Gastroesophageal sphincter (tissue), 4 donors: ENCODE measurements around the gene CERT1. TPM values are rescaled to one million over a fixed set of nuclear protein-coding genes. Genes with fewer than 3 reads are reported as not detected.

Experiments used
- ATAC-seq: fragments of 150-250 bp; one replicate; pipeline ENCODE4 v1.9.1; 2016; ENCODE audit warnings: mild to moderate bottlenecking, moderate library complexity
- H3K27ac ChIP-seq, 4 donors: fragments of 200-600 bp; sonication (generic) in 3 of 4; 1 replicate in 3 of 4; 2 replicates in 1 of 4; pipeline ENCODE4 v1.5.1; 2016 to 2019
- H3K27me3 ChIP-seq: fragments of 200-600 bp; sonication (generic); one replicate; pipeline ENCODE4 v1.5.1; 2019
- H3K36me3 ChIP-seq, 2 donors: fragments of 200-600 bp; sonication (generic); one replicate each; pipeline ENCODE4 v1.5.1; 2019; ENCODE audit warnings: control low read depth in 1 of 2
- H3K4me1 ChIP-seq, 3 donors: fragments of 200-600 bp; sonication (generic); 1 replicate in 2 of 3; 2 replicates in 1 of 3; pipeline ENCODE4 v1.5.1; 2016 to 2019; ENCODE audit warnings: control low read depth in 2 of 3
- H3K4me3 ChIP-seq, 2 donors: fragments of 200-600 bp; sonication (generic); one replicate each; pipeline ENCODE4 v1.5.1; 2019; ENCODE audit warnings: mild to moderate bottlenecking in 1 of 2, moderate library complexity in 1 of 2
- H3K9me3 ChIP-seq, 3 donors: fragments of 200-600 bp; sonication (generic); one replicate each; pipeline ENCODE4 v1.5.1; 2017 to 2019; ENCODE audit warnings: control low read depth in 2 of 3
- CTCF ChIP-seq, 4 experiments: fragments of 200-600 bp in 2 of 4; fragments of 450-650 bp in 2 of 4; sonication (generic) in 1 of 4; IDR thresholded peaks; one replicate each; pipeline ENCODE4 v1.5.1; 2017 to 2019; ENCODE audit warnings: antibody characterized with exemption in 4 of 4, mild to moderate bottlenecking in 2 of 4, moderate library complexity in 2 of 4
- EP300 ChIP-seq: sonication (generic); formaldehyde crosslinking; IDR thresholded peaks from one replicate; pipeline ENCODE4 v1.6.1; 2017; ENCODE audit warnings: antibody characterized with exemption, mild to moderate bottlenecking
- POLR2A ChIP-seq, 2 donors: fragments of 450-650 bp; IDR thresholded peaks; one replicate each; pipeline ENCODE4 v1.6.1; 2017; ENCODE audit warnings: antibody characterized with exemption in 2 of 2, mild to moderate bottlenecking in 2 of 2, moderate library complexity in 1 of 2
- POLR2AphosphoS5 ChIP-seq: sonication (generic); formaldehyde crosslinking; IDR thresholded peaks from one replicate; pipeline ENCODE4 v1.6.1; 2017; ENCODE audit warnings: antibody characterized with exemption
- WGBS, 2 donors: methylation state at CpG; one replicate each; pipeline ENCODE4 v1.1.5; 2018; ENCODE audit warnings: low coverage in 1 of 2; 5-methylcytosine and 5-hydroxymethylcytosine counted together
- total RNA-seq, 4 donors: library from RNA; depleted of rRNA; stranded (reverse); fragments of >200 nt; gene quantifications; one replicate each; pipeline ENCODE4 v1.1.0, GENCODE V29; 2016

CERT1 gene
- total RNA-seq, 4 donors from 2014 or later, result 23.4 to 46.5 (median 36.6) TPM

GRCh38 chr5:75435096-75435495, 76.3 kb downstream of the CERT1 start:
- ATAC-seq, result no peak
- Histone ChIP-seq H3K36me3 (no peaks in the 10 kb centered on the region), H3K9me3 (no peaks in the 10 kb centered on the region), H3K4me3 (no peak overlapping the region), H3K27me3 (no peaks in the 10 kb centered on the region), H3K27ac (no peak overlapping the region), H3K4me1 (peaks cover 0 to 6% (median 0%) of the 10 kb centered on the region in 3 donors)
- TF ChIP-seq POLR2A (IDR thresholded peaks at IDR 0.05), result no peak
- TF ChIP-seq POLR2AphosphoS5, result no peak
- TF ChIP-seq CTCF (IDR thresholded peaks at IDR 0.05), result no peak
- TF ChIP-seq EP300, result no peak

- no peak for ATAC-seq
- 92 to 95% methylated on average over 3 of the region's 3 CpGs for WGBS, 2 donors
- Histone ChIP-seq H3K4me1 (peaks cover 0 to 6% (median 0%) of the 10 kb centered on the region in 3 donors), H3K36me3 (no peaks in the 10 kb centered on the region), H3K27ac (no peak overlapping the region), H3K4me3 (no peak overlapping the region), H3K9me3 (no peaks in the 10 kb centered on the region), H3K27me3 (no peaks in the 10 kb centered on the region)
- TF ChIP-seq CTCF (IDR thresholded peaks at IDR 0.05), result no peak
- TF ChIP-seq POLR2AphosphoS5, result no peak
- TF ChIP-seq POLR2A (IDR thresholded peaks at IDR 0.05), result no peak
- TF ChIP-seq EP300, result no peak
Observed at GRCh38 chr5:75433814-75434506, 77.5 kb downstream of the CERT1 start.

- Histone ChIP-seq H3K9me3 (no peaks in the 10 kb centered on the region), H3K4me1 (no peaks in the 10 kb centered on the region), H3K4me3 (no peak overlapping the region), H3K27ac (no peak overlapping the region), H3K36me3 (peaks cover 0 to 63% of the 10 kb centered on the region in 2 donors), H3K27me3 (no peaks in the 10 kb centered on the region)
- WGBS, 2 donors, result 81 to 89% methylated on average over 1 of the region's 1 CpG
- no peak for TF ChIP-seq CTCF (IDR thresholded peaks at IDR 0.05)
- no peak for TF ChIP-seq EP300
- no peak for TF ChIP-seq POLR2A (IDR thresholded peaks at IDR 0.05)
- TF ChIP-seq POLR2AphosphoS5, result no peak
- no peak for ATAC-seq
Observed at GRCh38 chr5:75414241-75414640, 97.2 kb downstream of the CERT1 start.

GRCh38 chr5:75412111-75412990, 99.1 kb downstream of the CERT1 start:
- Histone ChIP-seq H3K27ac (no peak overlapping the region), H3K36me3 (peaks cover 0 to 58% of the 10 kb centered on the region in 2 donors), H3K9me3 (no peaks in the 10 kb centered on the region), H3K27me3 (no peaks in the 10 kb centered on the region), H3K4me1 (no peaks in the 10 kb centered on the region), H3K4me3 (no peak overlapping the region)
- ATAC-seq, result no peak
- WGBS, 2 donors, result 75 to 79% methylated on average over 2 to 4 of the region's 4 CpGs
- TF ChIP-seq EP300 (no peak), CTCF (IDR thresholded peaks at IDR 0.05) (no peak), POLR2AphosphoS5 (no peak), POLR2A (IDR thresholded peaks at IDR 0.05) (no peak)
